Dermis microvascular lymphatic vessel endothelial cell (primary cell): ENCODE measurements around the gene LGALS13. TPM values are rescaled to one million over a fixed set of nuclear protein-coding genes. Genes with fewer than 3 reads are reported as not detected.
"Not testable (repeated sequence)": the region's sequence is repeated elsewhere in the genome, so short reads cannot be mapped to it uniquely, and the experiment has no call there.

Experiments used
- DNase-seq, 2 donors: peaks; one replicate each; pipeline versions ENCODE4 v3.0.0 to v3.0.0-alpha.2; 2010; ENCODE audit warnings: low read depth in 2 of 2
- total RNA-seq: library from RNA; depleted of rRNA; stranded (reverse); fragments of >200 nt; gene quantifications from 2 replicates; pipeline ENCODE4 v1.2.1, GENCODE V29; 2014

The LGALS13 gene
- total RNA-seq, 1 donor from 2014 or later, result not detected

GRCh38 chr19:39617745-39618144 lies 15.4 kb downstream of the LGALS13 start:
- no peak for DNase-seq

DNA sequence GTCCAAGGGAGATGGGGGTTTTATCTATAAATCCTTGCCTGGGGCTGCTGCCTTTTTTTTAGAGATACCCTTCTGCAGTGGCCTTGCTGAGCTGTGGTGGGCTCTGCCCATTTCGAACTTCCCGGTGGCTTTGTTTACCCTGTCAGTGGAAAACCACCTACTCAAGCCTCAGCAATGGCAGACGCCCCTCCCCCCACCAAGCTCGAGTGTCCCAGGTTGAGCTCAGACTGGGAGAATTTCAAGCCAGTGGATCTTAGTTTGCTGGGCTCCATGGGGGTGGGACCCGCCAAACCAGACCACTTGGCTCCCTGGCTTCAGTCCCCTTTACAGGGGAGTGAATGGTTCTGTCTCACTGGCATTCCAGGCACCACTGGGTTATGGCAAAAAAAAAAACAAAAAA lies 21.6 kb downstream of the LGALS13 start:
- DNase-seq, result no peak

DNA sequence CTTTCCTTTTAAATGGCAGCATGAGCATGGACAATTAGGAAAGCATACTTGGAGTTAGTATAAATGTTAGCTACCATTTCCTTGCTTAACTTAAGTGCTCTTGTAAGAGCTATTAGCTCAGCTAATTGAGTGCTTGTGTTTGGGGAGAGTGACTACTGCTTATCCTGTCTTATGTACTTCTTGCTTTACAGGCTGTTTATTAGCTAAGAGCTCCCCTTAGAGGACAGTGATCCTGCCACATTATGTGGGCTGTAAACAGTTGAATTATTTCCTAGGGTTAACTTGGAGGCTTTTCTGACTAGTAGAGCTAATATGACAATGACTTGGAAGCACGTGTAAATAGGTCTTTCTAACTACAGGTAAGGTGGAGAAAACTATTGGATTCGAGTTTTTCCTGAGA lies 25.3 kb downstream of the LGALS13 start:
- DNase-seq, result not testable (repeated sequence)

DNA sequence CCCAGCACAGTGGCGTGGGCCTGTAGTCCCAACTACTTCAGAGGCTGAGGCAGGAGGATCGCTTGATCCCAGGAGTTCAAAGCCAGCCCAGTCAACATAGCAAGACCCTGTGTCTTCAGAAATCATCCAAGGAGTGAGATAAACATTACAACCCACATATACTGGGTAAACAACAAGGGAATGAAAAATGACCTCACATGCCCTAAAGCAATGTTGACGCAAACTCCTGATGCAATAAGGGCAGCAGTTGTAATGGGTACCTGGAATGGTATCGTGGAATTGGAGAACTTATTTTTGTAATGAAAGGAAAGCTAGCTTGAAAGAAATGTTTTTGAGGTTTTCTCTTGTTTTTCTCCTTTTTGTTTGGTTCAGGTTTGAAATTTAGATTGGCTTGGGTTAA lies 28.9 kb downstream of the LGALS13 start:
- DNase-seq, result no peak

GRCh38 chr19:39631626-39632025 lies 29.3 kb downstream of the LGALS13 start:
- no peak for DNase-seq

DNA sequence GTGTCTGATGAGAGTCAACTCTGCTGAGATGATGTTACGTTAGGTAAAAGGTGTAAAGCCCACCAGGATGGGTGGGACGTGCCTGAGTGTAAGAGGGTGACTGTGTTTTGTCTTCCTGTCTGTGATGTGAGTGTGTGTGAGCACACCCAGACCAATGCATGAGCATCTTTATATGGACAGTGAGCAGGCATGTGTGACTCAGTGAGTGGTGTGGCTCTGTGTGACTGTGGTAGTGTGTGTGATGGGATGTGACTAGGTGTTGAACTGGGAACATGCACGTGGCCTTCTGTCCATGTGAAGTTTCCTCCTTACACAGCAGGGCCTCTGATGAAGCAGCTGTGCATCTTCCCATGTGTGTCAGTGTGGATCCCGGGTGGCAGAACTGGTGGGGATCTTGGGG lies 35.6 kb downstream of the LGALS13 start:
- DNase-seq, result no peak

DNA sequence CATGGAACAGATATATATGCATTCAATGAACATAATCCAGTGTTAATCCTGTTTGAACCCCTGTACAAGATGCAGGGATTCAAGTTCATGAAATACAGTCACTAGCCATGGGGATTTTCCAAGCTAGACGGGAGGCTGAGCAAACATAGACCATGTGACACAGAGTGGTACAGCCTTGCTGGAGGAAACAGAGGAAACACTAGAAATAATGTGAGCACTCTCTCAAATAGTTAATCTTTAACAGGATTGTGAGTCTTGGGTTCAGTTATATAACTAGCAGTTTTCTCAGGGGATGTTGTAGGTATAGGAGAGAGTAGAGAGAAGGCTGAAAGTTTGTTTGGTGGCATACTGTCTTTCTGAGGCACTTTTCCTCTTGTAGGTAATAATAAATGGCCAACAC lies 39.4 kb downstream of the LGALS13 start:
- no peak for DNase-seq

DNA sequence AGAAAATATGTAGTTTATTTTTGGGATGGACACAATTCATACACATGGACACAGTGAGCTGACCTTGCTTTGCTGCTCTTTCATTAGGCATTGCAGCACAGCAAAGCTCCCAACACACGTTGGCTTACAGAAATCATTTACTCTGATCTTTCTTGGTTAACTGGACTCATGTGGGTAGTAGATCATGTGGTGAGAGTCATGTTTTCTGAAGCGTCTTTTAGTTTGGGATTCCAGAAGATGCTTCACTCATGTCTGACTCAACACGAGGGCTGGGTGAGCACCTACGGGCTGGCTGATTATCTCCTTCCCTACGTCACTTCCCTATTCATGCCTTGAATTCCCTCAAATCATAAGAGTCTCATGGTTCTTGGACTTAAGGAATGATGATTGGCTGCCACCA lies 41.3 kb downstream of the LGALS13 start:
- no peak for DNase-seq

GRCh38 chr19:39645800-39646411 lies 43.6 kb downstream of the LGALS13 start:
- peak in 1 of 2 donors; percentile 29 for DNase-seq

- DNase-seq, result no peak
Measured at GRCh38 chr19:39647918-39648317, 45.6 kb downstream of the LGALS13 start.

DNA sequence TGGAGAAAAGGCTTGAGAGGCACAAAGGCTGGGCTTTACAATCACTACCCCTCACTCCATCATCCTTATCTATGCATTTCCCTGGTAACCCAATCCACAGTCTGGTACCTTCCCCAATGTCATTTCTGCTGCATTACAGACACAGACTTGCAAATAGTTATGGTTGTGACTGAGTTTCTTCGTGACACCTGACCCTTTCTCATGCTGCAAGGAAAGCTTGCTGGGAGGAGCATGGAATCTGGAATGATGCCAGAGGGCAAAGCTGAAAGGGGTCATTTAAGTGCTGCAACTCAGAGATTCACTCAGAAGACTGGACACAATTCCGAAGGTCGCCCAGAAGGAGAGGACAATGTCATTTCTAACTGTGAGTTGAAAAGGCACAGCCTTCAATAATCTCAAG lies 53.3 kb downstream of the LGALS13 start, which contains the start of gene LGALS16:
Gene LGALS16 (plus strand): TSS at position 301 of the 400 bp plus-strand sequence. CDS start 49 bp downstream, at position 350.
- DNase-seq, result no peak

Other genes with a start within 250 kb of the LGALS13 start
- 23.4 and 24.9 TPM in 2 replicates for gene PAF1, start 211.4 kb upstream of the LGALS13 start, total RNA-seq
- 11.6 and 17.3 TPM in 2 replicates for gene MED29, start 211.1 kb upstream of the LGALS13 start, total RNA-seq
- gene ZFP36, start 195.7 kb upstream of the LGALS13 start, total RNA-seq, result 0.64 and 1.8 TPM in 2 replicates
- gene PLEKHG2, start 189.9 kb upstream of the LGALS13 start, total RNA-seq, result 10.5 and 16.9 TPM in 2 replicates
- gene RPS16, start 166.6 kb upstream of the LGALS13 start, total RNA-seq, result 117 and 133 TPM in 2 replicates
- gene SUPT5H, start 156.9 kb upstream of the LGALS13 start, total RNA-seq, result 29.9 and 38.1 TPM in 2 replicates
- 48.3 and 50.3 TPM in 2 replicates for gene TIMM50, start 121.7 kb upstream of the LGALS13 start, total RNA-seq
- gene DLL3, start 103.6 kb upstream of the LGALS13 start, total RNA-seq, result 0.25 and 0.39 TPM in 2 replicates
- gene SELENOV, start 87.4 kb upstream of the LGALS13 start, total RNA-seq, result not detected in 2 replicates
- gene EID2B, start 69.7 kb upstream of the LGALS13 start, total RNA-seq, result 1.8 and 3.1 TPM in 2 replicates
- 13.2 and 17.4 TPM in 2 replicates for gene EID2, start 62.4 kb upstream of the LGALS13 start, total RNA-seq
- not detected in 2 replicates for gene LGALS16, start 53.4 kb downstream of the LGALS13 start, total RNA-seq
- not detected in 2 replicates for gene LGALS14, start 102.0 kb downstream of the LGALS13 start, total RNA-seq
- not detected in 2 replicates for gene CLC, start 135.5 kb downstream of the LGALS13 start, total RNA-seq
- not detected in 2 replicates for gene LEUTX, start 176.3 kb downstream of the LGALS13 start, total RNA-seq
- gene DYRK1B, start 231.6 kb downstream of the LGALS13 start, total RNA-seq, result 9.2 and 16.1 TPM in 2 replicates
- 164 and 231 TPM in 2 replicates for gene FBL, start 243.9 kb downstream of the LGALS13 start, total RNA-seq